Thyroid gland (tissue), 4 donors: ENCODE results near the gene COMMD6. TPM values are rescaled to one million over a fixed set of nuclear protein-coding genes. Genes with fewer than 3 reads are reported as not detected.
A peak's percentile ranks its signal among the peaks of the same experiment; 100 is the strongest.

ENCODE experiments used
- DNase-seq, 2 donors: peaks; one replicate each; pipeline ENCODE4 v3.0.0-alpha.2; 2019
- H3K27ac ChIP-seq, 3 donors: fragments of 200-600 bp; sonication (generic); 1 replicate in 2 of 3; 2 replicates in 1 of 3; pipeline ENCODE4 v1.5.1; 2016 to 2019; ENCODE audit warnings: mild to moderate bottlenecking in 1 of 3, moderate library complexity in 1 of 3
- H3K27me3 ChIP-seq: fragments of 200-600 bp; sonication (generic); one replicate; pipeline ENCODE4 v1.5.1; 2019
- H3K36me3 ChIP-seq, 2 donors: fragments of 200-600 bp; sonication (generic); one replicate each; pipeline ENCODE4 v1.5.1; 2016 to 2019
- H3K4me1 ChIP-seq, 2 donors: fragments of 200-600 bp; sonication (generic); one replicate each; pipeline ENCODE4 v1.5.1; 2017 to 2019
- H3K4me3 ChIP-seq, 3 donors: fragments of 200-600 bp; sonication (generic); replicated peaks in 1 of 3; 1 replicate in 2 of 3; 2 replicates in 1 of 3; pipeline ENCODE4 v1.5.1; 2016; ENCODE audit warnings: mild to moderate bottlenecking in 1 of 3
- H3K9me3 ChIP-seq: fragments of 200-600 bp; sonication (generic); one replicate; pipeline ENCODE4 v1.5.1; 2017
- POLR2A ChIP-seq, 2 donors: fragments of 450-650 bp; IDR thresholded peaks; one replicate each; pipeline ENCODE4 v1.6.1; 2017; ENCODE audit warnings: antibody characterized with exemption in 2 of 2, mild to moderate bottlenecking in 2 of 2, moderate library complexity in 1 of 2
- WGBS, 2 donors: methylation state at CpG; one replicate each; pipeline ENCODE4 v1.1.5; 2017; 5-methylcytosine and 5-hydroxymethylcytosine counted together
- intact Hi-C: fragments of 100-400 bp; cut with DNase I; formaldehyde crosslinking; loops from one replicate; pipeline ENCODE4 v1.15.1; 2023
- total RNA-seq, 4 donors: library from RNA; depleted of rRNA; stranded (reverse); fragments of >200 nt; gene quantifications; one replicate each; pipeline ENCODE4 v1.2.3, GENCODE V29; 2016
- TF ChIP-seq, protein P1 (sequence below), 6 experiments: fragments of 200-600 bp in 3 of 6; fragments of 450-650 bp in 3 of 6; sonication (generic) in 3 of 6; IDR thresholded peaks; one replicate each; pipeline ENCODE4 v1.5.1; 2016 to 2019; ENCODE audit warnings: antibody characterized with exemption in 6 of 6, mild to moderate bottlenecking in 2 of 6, inconsistent platforms in 1 of 6, moderate library complexity in 1 of 6

The COMMD6 gene
- 1,000 to 10,000 TPM in 1 of 4 donors, 100 to 1,000 TPM in 1, 10 to 100 TPM in 2; 84.6 to 1,117 (median 185) TPM for total RNA-seq

DNA sequence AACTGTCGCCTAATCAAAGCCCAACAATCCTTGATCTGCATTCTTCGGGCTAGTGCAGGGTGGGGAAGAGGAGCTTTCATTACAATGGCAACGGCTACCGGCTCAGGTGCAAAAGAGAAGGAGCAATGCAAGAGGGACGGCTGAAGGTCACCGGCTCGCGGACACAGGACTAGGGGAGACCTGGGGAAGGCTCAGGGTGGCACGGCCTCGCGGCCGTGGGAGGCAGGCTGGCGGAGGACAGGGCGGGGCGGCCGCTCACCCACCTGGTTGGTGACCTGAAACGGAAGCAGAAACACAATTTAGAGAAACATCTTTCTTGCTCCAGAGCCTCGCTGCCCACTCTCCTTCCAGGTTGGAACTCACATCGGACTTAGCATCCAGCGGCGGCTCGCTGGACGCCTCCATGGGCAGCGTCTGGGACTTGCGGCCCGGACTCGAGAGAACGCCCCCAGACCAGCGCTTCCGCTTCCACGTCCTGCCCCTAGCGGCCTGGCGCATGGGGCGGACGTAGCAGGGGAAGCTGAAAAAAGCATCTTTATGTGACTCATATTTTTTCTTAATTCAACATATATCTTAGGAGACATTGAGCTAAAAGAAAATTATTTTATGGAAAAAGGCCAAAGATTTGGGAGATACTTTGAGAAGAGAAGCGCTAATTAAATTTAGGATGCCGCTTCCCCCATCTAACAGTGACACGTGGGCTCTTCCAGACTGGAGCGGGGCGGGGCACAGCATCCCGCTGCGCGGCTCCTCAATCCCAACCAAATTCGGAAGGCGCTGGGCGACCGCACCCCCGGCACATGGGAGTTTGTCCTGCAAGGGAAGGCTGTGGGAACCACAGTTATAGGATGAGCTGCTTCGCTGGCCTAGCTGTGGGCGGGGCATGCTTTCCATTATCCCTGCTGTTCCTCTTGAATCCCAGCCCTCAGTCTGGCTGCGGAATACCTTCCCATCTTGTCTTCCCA is at the start of gene COMMD6:
TSS of gene COMMD6 (minus strand) at position 441 of the 965 bp plus-strand sequence. CDS start at position 405, 36 bp downstream.
- Histone ChIP-seq H3K27me3 (no peaks in the 10 kb centered on the region), H3K4me3 (peak within 1 kb of the TSS; percentile 46 to 68 (median 58)), H3K27ac (peak within 1 kb of the TSS; percentile 29 to 86 (median 30)), H3K9me3 (no peaks in the 10 kb centered on the region), H3K4me1 (peaks cover 13 to 31% of the 10 kb centered on the region in 2 donors), H3K36me3 (no peaks in the 10 kb centered on the region)
- DNase-seq, result peak; percentile 74 to 80
- intact Hi-C loops, result no loop called here
- TF ChIP-seq, protein P1, sequence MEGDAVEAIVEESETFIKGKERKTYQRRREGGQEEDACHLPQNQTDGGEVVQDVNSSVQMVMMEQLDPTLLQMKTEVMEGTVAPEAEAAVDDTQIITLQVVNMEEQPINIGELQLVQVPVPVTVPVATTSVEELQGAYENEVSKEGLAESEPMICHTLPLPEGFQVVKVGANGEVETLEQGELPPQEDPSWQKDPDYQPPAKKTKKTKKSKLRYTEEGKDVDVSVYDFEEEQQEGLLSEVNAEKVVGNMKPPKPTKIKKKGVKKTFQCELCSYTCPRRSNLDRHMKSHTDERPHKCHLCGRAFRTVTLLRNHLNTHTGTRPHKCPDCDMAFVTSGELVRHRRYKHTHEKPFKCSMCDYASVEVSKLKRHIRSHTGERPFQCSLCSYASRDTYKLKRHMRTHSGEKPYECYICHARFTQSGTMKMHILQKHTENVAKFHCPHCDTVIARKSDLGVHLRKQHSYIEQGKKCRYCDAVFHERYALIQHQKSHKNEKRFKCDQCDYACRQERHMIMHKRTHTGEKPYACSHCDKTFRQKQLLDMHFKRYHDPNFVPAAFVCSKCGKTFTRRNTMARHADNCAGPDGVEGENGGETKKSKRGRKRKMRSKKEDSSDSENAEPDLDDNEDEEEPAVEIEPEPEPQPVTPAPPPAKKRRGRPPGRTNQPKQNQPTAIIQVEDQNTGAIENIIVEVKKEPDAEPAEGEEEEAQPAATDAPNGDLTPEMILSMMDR (IDR thresholded peaks at IDR 0.05), result peak; percentile 47 to 80 (median 58)
- peak; percentile 27 to 83 for TF ChIP-seq POLR2A (IDR thresholded peaks at IDR 0.05)
- WGBS, 2 donors, result 1% methylated on average over 50 to 51 of the region's 51 CpGs

- Histone ChIP-seq H3K4me3 (no peak overlapping the region), H3K4me1 (peaks cover 3 to 9% of the 10 kb centered on the region in 2 donors), H3K27me3 (no peaks in the 10 kb centered on the region), H3K9me3 (no peaks in the 10 kb centered on the region), H3K27ac (no peak overlapping the region), H3K36me3 (no peaks in the 10 kb centered on the region)
- no peak for DNase-seq
- no peak for TF ChIP-seq POLR2A (IDR thresholded peaks at IDR 0.05)
- TF ChIP-seq, protein P1 (IDR thresholded peaks at IDR 0.05), result no peak
- intact Hi-C loops, result no loop called here
Observed at GRCh38 chr13:75585153-75585552, 47.5 kb upstream of the COMMD6 start.

- intact Hi-C loops, result no loop called here
Observed at GRCh38 chr13:75583091-75583490, 45.5 kb upstream of the COMMD6 start.

GRCh38 chr13:75581874-75582640 is 44.4 kb upstream of the COMMD6 start:
- Histone ChIP-seq H3K27ac (peak overlapping the region; percentile 62 to 87 (median 67)), H3K27me3 (no peaks in the 10 kb centered on the region), H3K36me3 (no peaks in the 10 kb centered on the region), H3K4me1 (peaks cover 3 to 9% of the 10 kb centered on the region in 2 donors), H3K4me3 (no peak overlapping the region), H3K9me3 (no peaks in the 10 kb centered on the region)
- TF ChIP-seq, protein P1 (IDR thresholded peaks at IDR 0.05), result no peak
- peak in 1 of 2 donors; percentile 52 for TF ChIP-seq POLR2A (IDR thresholded peaks at IDR 0.05)
- DNase-seq, result peak; percentile 64 to 65
- intact Hi-C loops, result no loop called here
- 66% methylated on average over 2 of the region's 2 CpGs for WGBS, 2 donors

More at GRCh38 chr13:75583091-75583490, 45.5 kb upstream of the COMMD6 start:
- no peak overlapping the region for H3K4me3 ChIP-seq
- DNase-seq, result no peak
- no peaks in the 10 kb centered on the region for H3K36me3 ChIP-seq
- H3K9me3 ChIP-seq, result no peaks in the 10 kb centered on the region
- H3K4me1 ChIP-seq, result peaks cover 3 to 9% of the 10 kb centered on the region in 2 donors
- TF ChIP-seq, protein P1 (IDR thresholded peaks at IDR 0.05), result no peak
- TF ChIP-seq POLR2A (IDR thresholded peaks at IDR 0.05), result no peak
- H3K27ac ChIP-seq, result peak overlapping the region in 1 of 3 donors; percentile 87
- H3K27me3 ChIP-seq, result no peaks in the 10 kb centered on the region
